Measurements from ENCODE around the gene FAM114A2.

FAM114A2 gene

GRCh38 chr5:153953411-153953810 lies 85.3 kb downstream of the FAM114A2 start:
- in situ Hi-C loops (cut with MboI; ENCODE audit: low sequenced_read_pairs): loop anchor here (25.0 kb wide), 1 partner anchor 1416 kb away; no protein-coding TSS in a partner anchor

GRCh38 chr5:153952893-153953292 lies 85.8 kb downstream of the FAM114A2 start:
- in situ Hi-C loops (cut with MboI; ENCODE audit: low sequenced_read_pairs): loop anchor here (25.0 kb wide), 1 partner anchor 1416 kb away; no protein-coding TSS in a partner anchor

DNA sequence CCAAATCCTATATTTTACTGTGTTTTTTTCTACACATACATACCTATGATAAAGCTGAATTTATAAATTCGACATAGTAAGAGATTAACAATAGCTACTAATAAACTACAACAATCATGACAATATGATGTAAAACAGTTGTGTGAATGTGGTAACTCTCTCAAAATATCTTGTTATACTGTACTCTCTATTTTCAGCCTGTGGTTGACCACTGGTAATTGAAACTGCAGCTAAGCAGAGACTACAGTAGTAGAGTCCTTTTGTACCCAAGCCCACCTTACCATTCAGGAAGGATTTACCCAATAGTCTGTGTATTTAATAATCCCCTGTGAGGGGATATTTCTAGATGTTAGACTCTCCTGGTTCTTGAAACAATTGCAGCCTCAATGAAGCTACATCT lies 86.7 kb downstream of the FAM114A2 start:
- in situ Hi-C loops (cut with MboI; ENCODE audit: low sequenced_read_pairs): loop anchor here (25.0 kb wide), 1 partner anchor 1415 kb away; no protein-coding TSS in a partner anchor

DNA sequence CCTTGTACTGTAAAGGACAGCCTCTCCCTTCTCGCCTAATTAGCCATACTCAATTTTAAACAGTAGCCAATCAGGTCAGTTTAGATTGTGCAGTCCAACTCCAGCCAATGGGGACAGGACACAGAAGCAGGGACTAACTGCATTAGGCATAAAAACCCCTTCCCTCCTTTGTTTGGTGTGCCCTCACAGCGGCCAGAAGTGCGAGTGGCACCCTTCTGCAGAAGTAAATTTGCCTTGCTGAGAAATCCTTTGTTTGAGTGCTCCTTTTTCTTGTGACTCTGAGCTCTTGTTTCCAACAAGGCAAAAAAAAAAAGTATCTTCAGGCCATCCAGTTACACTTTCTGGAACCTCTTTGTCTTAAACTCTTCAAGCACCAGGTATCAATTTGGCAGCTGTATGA lies 97.4 kb downstream of the FAM114A2 start:
- in situ Hi-C loops (cut with MboI; ENCODE audit: low sequenced_read_pairs): no loop called here
